ENCODE results near the gene MBOAT1.

GRCh38 chr6:20233007-20233730, 20.9 kb upstream of the MBOAT1 start:
- no peak for TF ChIP-seq CTCF (conservative IDR thresholded peaks at IDR 0.05)
- TF ChIP-seq EZH2 (IDR thresholded peaks at IDR 0.05; ENCODE audit: low read depth), result no peak
